Heart left ventricle (tissue), 13 donors: Measurements from ENCODE around the gene LHX2.

Experiments
- CTCF ChIP-seq, 12 donors: fragments of 200-600 bp; sonication (generic) in 4 of 12; IDR thresholded peaks; one replicate each; pipeline versions ENCODE4 v1.5.0 to v1.8.0; 2018 to 2022; ENCODE audit warnings: antibody characterized with exemption in 12 of 12, mild to moderate bottlenecking in 5 of 12
- POLR2A ChIP-seq, 2 donors: fragments of 450-650 bp; IDR thresholded peaks; one replicate each; pipeline ENCODE4 v1.6.1; 2017; ENCODE audit warnings: antibody characterized with exemption in 2 of 2, mild to moderate bottlenecking in 2 of 2, moderate library complexity in 2 of 2
- donor health status: ischemic (EF 13 %, LVEDD 7.1; RV severe dilation, severe dysfunction).
- donor health status: DM: no; HTN: yes; CAD: no.
- donor health status: DM: no; HTN: no; CAD: no.
- donor health status: ischemic (EF 25% LVEDD 6.9; RV normal size, moderate dysfunction).
- donor health status: ischemic (EF 25% LVEDD 5.7; RV mildly dilated, moderate dysfunction).
- donor health status: ischemic (EF 35%, LVEDD 5.7; RV mildly dilated, moderate dysfunction).
- donor health status: nonischemic (EF 11% LVEDD 7.7; RV severe dilation, severe dysfunction).
- donor health status: DM: yes; HTN: yes; CAD: no.
- donor health status: PGD.
- donor health status: ischemic (EF 29% LVEDD 5.4; RV normal size, mild dysfunction).
- donor health status: nonischemic (EF 23%, LVEDD 6.1; RV moderate dilation, normal function).

GRCh38 chr9:123975871-123976270 is 35.7 kb upstream of the LHX2 start:
- no peak for TF ChIP-seq POLR2A (IDR thresholded peaks at IDR 0.05)
- no peak for TF ChIP-seq CTCF (IDR thresholded peaks at IDR 0.05)
